NOMO-1 treated with DMSO at 0.1 percent for 48 hours (cell line): ENCODE data around the gene WWOX.

Experiments
- DNase-seq: peaks from one replicate; lab custom pipeline; 2025; ENCODE audit not compliant: unreplicated experiment; lab: John Stamatoyannopoulos, UW

Gene WWOX

DNA sequence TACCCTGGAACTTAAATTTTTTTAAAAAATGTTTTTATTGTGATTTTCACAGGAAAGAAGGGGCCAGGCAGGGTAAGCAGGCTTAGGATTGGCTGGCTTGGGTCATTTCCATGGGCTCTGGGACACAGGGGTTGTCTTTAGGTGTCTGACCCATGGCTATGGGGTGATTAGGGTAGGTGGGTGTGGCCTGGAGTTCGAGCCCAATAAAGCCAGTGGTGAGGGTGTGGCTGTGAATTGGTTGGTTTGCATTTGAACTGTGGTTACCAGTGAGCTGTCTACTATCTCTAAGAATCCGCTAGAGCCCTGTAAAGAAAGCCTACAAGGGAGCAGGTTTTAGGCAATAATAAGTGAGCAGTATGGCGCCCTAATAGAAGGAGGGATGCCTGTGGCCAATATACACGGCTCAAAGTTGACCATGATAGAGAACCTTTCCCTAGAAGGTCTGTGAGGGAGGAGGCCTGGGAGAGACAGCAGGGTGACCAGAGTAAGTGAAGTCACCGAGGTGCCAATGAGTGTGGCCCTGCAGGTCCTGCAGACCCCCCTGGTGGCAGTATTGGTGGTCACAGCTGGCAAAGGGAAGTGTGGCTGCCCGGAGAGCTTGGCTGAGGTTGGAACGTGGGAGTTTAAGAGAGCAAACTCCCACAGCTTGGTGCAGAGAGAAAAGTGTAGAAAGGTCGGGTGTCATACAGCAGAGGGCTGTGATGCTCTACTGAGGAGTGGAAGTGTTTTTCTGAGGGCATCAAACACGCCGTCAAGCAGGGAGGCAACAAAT, 454.0 kb downstream of the WWOX start:
- no peak for DNase-seq

DNA sequence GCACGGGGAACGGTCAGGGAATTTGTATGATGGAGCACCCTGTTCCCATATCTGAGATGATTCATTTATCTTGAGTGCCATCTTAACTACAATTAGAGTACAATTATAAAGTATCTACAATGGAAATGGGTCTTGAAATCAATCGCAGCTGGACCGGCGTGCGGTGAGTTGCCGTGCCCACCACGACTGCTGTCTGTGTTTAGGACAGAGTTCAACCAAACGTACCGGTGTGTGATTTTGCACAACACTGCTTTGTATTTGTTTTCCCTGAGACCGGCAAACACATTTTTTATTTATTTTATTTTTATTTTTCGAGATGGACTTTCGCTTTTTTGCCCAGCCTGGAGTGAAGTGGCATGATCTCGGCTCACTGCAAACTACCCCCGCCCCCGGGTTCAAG, 457.0 kb downstream of the WWOX start:
- no peak for DNase-seq

DNA sequence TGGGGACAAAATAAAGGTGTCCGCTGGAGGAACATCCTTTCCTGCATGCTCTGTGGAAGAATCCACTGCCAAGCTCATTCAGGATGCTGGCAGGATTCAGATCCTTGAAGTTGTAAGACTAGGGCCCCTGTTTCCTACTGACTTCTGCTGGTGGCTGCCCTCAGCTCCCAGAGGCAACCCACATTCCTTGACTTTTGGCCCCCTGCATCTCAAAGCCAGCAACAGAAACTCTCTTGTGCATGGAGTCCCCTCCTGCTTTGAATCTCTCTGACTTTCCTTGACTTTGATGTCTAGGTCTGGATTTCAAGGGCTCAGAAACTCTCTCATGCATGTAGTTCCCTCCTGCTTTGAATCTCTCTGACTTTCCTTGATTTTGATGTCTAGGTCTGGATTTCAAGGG, 461.5 kb downstream of the WWOX start:
- no peak for DNase-seq

DNA sequence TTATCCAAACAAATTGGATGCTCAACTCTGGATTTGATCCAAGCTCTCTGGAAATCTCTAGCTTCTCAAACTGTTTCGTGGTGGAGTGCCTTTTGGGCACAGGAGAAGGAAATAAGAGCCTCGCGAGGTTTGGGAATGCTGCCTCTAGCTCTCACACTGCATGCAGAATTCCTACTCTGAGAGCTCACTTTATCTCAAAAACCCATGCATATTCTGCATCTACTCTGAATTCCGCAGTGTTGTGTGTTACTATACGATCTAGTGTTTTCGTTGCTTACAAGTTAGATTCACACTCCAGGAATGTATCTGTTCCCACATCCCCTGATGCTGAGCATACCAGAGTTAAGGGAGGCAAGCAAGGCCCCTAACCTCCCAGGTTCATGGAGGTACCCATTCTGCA, 462.7 kb downstream of the WWOX start:
- DNase-seq, result no peak

DNA sequence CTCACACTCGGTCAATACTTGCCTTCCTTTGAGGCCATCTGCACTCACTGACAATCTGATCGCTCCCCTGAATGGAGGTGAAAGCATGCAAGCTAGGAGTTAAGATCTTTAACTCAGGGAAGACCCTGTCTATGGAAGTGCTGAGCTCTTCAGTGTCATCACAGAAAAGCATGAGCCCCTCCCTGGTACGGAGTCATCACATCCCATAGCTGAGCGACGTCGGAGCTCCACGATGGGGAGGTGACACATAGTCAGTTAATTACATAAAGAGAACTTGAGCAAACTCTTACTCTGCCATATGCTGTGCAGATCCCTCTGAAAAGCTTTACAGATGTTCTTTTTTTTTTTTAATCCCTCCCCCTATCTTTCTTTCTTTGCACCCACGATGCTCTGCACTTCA, 463.2 kb downstream of the WWOX start:
- DNase-seq, result no peak

DNA sequence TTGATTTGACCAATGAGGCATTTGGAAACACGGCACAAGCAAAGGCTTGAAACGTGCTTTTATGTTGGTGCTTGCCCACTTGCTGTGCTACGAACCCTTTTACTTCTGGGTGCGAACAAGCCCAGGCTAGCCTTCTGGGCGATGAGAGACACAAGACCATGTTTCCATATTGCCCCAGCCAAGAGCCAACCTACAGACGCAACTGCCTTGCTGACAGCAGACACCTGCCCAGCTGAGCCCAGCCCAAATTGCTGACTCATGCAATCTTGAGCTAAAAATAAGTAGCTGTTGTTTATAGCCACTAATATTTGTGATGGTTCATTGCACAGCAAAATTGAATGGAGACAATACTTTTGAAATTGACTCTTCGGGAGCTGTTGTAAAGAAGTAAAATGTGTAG, 464.5 kb downstream of the WWOX start:
- DNase-seq, result no peak

DNA sequence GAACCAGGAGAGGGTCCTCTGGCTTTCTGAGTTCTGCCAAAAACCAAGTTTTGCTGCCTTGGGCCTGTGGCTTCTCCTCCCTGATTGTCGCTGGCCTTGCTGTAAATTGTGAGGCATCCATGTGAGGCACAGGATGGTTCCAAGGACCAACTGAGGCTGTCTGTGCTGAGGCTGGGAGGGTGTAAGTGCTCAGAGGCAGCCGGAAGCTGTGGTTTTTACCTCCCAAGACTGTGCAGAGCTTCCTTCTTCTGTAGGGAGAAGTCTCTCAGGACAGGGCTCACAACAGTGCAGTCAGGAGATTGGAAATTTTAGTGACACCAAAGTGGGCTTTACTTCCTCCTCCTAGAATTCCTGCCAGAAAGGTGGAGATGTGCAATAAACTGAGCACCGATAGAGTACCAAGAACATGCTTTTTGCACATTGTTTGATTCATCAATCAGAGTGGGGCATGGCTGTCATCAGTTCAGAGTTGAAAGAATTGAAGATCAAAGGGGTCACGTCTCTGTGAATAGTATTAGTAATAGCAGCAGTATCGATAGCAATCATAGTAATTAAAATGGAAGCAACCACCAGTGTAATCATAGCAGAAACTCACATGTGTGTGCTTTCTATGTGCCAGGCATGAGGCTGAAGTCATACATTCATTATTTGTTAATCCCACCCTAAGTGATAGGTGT, 467.1 kb downstream of the WWOX start:
- peak; percentile 35 for DNase-seq

DNA sequence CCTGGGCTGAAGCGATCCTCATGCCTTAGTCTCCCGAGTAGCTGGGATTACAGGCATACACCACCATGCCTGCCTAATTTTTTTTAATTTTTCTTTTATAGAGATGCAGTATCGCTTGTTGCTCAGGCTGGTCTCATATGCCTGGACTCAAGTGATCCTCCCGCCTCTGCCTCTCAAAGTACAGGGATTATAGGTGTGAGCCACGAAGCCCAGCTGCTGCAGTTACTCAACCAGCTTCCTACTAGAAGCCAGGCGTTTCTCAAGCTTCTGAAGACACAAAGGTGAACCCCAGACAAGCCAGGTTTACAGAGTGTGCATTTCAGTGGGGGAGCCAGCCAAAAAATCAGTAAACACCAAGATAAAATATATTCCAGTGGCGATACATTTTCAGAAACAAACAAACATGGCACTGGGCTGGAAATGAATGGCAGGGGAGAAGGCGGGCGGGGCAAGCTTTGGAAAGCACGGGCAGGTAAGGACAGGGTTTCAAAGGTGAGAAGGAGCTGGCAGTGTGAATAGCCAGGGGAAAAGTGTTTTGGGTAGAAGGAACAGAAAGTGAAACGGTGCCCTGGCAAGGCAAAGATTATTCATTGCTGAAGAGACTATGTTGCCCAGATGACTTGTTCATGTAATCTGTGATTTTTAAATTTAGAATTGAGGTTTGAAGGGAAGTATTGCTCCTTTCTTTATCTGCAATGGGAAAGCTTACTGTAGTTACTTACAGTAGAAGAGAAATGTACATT, 471.1 kb downstream of the WWOX start:
- DNase-seq, result peak; percentile 10

DNA sequence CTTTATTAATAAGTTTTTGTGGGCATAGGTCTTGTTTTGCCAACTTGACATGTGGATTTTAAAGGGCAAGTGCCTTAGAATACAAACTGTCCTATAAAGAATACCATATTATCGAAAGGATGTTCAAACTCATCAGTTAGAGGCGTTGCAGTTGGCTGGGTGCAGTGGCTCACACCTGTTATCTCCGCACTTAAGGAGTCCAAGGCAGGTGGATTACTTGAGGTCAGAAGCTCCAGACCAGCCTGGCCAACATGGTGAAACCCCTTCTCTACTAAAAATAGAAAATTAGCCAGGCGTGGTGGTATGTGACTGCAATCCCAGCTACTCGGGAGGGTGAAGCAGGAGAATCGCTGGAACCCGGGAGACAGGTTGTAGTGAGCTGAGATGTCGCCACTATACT, 472.0 kb downstream of the WWOX start:
- DNase-seq, result no peak

DNA sequence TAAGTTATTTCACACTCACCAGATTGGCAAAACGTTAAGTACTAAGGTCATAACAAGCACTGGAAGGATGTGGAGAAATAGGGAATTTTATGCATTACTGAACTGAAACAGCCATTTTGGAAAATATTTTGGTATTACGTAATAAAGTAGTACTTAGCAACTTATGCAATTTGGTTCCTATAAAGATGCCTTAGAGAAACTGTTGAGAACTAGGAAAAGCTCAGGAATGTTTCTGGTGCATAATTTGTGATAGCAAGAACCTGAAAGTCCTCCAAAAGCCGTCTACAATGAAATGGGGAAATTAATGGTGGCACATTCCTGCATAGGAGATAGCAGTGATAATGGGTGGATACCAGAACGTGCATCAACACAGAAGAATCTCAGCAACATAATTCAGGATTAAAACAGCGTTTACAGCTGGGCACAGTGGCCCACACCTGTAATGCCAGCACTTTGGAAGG, 472.5 kb downstream of the WWOX start:
- DNase-seq, result no peak

DNA sequence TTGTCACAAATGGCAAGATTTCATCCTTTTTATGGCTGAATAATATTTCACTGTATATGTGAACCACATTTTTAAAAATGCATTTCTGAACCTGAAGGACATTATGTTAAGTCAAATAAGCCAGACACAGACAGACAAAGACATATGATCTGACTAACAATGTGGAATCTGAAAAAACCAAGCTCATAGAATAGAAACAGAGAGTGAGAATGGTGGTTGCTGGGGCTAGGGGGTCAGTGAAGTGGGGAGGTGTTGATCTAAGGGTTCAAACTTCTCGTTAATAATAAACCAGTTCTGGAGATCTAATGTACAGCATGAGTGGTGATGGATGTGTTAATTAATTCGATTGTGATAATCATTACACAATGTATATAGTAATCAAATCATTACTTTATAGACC, 475.1 kb downstream of the WWOX start:
- DNase-seq, result no peak

DNA sequence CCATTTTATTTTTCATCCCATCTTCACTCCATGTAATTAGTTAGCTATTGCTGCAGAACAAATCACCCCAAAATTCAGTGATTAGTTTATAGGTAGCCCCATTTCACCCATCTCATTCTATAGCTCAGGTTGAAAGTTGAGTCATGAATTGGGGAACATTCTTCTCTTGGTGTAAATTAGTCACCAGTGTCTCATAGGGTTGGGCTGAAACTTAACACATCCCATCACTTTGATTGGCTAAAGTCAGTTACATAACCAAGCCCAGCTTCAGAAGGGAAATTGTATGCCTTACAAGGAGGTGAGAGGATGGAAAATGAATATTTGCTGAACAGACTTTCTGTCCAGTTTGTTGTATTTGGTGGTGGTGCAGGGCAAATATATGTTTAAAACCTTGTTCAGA, 477.5 kb downstream of the WWOX start:
- DNase-seq, result peak; percentile 51

DNA sequence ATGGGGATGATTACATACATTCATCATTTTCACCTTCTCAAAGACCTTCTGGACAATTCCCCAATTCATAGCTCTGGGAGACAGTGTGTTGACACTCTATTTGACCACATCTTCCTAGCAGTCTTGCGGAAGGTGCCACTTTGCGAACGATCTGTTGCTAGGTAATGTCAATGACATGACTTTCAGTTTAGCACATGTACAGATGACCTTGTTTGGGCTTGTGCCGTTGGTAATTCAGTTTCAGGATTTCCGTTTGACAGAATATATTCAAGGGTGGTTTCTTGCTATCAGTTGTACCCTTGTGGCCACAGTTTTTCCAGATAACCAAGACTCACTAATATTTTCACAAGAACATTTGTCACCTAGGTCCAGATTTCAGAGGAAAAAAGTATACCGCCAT, 478.2 kb downstream of the WWOX start:
- DNase-seq, result peak; percentile 40

DNA sequence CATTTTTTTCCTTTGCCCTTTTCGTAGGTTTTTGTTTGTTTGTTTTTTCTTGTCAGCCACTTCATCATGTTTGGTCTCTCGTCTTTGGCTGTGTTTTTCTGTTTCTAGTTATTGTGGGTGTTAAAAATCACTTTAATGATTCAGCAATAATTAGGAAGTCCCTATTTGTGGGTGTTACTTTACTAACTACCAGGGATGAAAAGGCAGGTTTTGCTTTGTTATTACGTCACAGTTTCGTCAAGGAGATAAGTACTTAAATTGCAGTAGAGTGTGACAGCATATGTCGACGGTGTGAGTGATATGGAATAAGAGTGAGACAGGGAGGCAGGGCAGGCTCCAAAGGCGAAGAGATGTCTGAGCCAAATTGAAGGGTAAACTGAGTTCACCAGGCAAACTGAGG, 479.6 kb downstream of the WWOX start:
- no peak for DNase-seq

DNA sequence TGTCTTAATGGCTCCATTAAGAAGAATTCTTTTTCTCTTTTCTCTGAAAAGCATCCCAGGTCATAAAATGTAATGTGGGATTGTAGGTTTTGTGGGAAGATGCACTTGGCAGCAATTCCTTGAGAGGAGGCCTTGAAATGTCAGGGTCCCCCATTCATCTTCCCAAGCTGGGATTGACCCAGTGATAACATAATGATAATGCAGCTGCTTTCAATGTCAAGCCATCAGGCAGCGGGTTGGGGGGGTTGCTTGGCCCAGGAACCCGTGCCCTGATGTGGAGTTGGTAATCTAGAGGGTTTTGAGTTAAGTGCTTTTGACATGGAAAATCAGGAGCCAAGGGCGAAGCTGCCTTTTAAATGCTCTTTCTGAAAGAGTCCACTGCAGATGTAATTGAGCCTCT, 484.0 kb downstream of the WWOX start:
- DNase-seq, result no peak

DNA sequence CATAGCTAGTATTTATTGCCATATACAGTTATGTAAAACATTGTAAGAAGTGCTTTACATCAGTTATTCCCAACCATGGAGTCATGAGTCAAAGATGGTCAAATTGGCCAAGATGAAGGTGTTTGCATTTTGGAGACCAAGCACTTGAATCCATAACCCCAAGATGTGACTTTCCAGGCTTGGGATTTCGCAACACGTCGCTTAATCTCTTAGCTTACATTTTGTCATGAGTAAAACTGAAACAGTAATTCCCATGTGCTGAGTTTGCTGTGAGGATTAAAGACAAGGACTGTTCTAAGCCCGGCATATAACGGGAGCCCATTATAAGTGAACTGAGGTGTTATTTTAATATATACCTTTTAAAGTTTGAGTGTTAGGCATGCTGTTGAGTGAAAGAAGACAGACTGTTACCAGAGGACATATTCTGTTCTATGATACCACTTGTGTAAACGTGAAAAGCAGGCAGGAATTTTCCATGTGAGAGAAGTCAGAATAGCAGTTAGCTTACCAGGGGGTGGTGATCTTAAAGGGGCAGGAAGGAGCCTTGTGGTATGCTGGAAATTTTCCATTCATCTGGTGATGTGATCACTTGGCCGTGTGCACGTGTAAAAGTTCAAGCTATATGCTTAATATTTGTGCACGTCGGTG, 484.9 kb downstream of the WWOX start:
- no peak for DNase-seq

DNA sequence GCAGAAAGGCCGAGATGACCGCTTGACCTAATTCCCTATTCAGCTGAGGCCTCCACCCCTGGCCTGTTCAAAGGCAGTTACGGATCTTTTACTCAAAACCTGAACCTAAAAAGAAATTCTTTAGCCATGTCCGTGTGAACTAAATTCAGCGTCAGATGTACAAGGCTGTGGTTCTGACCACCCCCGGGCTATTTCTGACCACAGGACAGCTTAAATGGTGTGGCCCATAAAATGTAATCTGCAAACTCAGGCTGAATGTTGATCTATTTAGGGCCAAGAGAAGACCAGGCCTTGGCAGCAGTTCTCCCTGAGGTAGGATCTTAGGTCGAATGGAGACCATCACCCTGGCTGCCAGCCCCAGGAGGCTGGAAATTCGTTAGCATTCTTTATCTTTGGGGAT, 485.5 kb downstream of the WWOX start:
- DNase-seq, result no peak

DNA sequence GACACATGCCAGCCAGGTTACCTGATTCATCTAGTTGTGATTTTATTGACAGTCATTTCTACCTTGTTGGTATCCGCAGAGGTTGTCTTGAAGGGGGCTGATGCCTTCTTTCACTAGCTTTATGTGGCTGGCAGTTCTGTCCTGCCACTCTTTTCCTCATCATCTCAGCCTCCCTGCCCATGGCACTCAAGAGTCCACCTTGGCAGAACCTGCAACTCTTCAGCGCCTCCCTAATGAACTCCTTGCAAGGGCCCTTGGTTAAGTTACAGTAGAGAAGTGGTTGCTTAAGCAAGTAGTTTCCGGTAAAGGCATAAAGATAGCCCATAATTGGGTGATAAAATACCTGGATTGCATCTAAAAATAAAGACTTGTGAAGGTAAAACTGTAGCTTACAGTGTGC, 489.9 kb downstream of the WWOX start:
- DNase-seq, result no peak

DNA sequence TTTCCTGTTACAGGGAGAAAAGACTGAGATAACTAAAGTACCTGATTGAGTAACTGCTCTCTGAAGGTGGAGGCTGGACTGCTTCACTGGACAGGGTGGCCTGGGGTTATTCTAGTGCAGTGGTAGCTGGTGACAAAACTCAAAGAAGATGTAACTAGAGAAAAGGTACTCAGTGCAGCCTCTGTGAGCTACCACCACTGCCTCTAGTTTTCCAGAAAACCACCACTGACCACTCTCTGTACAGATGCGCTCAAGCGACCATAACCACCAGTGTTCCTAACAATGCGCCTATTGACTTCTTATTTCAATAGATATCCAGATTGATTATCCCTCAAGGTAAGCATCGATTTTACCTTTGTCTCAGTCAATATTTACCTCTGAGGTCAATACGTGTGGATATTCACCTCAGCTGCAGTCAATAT, 492.2 kb downstream of the WWOX start:
- no peak for DNase-seq

DNA sequence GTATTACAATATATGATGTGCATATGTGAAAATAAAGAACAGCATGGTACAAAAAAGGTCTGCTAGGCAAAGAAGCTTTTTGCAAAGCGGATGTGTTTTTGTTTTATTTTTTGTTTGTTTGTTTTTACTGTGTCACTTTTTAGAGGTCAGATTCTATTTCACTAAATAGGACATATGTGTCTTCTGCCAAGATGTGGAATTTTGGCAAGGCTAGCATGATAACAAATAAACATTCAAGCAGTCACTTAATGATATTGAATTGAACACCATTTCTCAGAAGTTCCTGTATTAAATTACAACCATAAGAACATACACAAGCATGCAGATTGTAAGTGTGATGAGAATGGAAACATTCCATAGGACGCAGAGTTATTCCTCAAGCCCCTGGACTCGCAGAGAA, 492.7 kb downstream of the WWOX start:
- DNase-seq, result no peak

DNA sequence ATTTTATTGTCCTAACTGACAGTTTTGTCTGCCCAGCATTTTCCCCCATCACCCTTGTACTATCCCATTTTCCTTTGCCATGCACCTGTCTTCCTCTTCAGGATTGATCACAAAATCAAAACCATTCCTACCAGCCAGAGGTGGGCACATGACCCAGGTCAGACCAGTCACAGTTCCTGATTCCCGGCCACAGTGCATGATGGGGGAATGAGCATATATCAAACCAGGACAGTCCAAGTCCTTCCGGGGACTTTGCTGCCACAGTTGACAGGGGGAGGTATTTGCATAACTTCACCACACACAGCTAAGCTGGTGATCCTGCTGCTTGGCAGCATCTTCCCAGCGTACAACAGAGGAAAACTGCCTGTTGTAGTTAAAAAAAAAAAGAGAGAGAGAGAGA, 493.9 kb downstream of the WWOX start:
- DNase-seq, result no peak

DNA sequence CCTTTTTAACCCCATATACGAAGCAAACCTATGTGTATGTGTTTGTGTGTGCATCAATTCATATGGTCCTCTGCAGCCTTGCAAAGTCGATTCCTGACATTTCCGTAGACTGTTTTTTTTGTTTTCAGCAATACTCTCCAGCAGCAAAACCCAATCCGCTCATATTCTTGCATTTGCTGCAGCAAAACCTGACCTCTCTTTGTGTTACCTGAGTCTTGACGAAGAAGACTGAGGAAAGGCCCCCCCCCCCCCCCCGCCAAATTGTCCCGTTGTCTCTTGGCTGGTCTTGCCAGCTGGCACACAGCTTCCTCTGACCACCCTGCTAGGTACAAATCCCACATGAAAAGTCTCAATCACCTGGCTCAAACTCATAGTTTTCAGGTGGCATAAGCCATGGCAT, 494.7 kb downstream of the WWOX start:
- no peak for DNase-seq
